ENCODE data around the gene PTPRJ. TPM values are rescaled to one million over a fixed set of nuclear protein-coding genes. Genes with fewer than 3 reads are reported as not detected.

The PTPRJ gene
- total and polyA plus RNA-seq, 9 of the 15 experiments (the other 6 are each of a cell fraction or from before 2014, with no cell fraction given), result 0.56 to 10.7 (median 4.8) TPM

DNA sequence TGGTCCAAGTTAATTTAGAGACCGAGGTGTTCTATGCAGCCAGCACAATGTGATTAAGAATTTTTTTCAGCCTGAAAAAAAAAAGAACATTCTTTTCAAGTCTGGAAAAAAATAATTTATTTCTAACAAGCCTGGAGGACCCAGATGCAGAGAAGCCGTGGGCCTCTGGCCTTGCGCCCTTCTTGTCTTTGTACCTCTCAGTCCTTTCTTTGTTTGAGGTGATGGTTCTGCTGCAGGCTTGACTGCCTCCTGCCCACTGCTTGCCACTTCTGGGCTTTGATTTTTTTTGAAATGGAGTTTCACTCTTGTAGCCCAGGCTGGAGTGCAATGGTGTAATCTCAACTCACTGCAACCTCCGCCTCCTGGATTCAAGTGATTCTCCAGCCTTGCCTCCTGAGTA is 7.2 kb upstream of the PTPRJ start:
- CTCF ChIA-PET (ENCODE audit: low intra/inter-chr PET ratio), result no interaction called here
- H3K9ac ChIP-seq (ENCODE audit: insufficient read depth in 1 of 2, low read depth in 2 of 2, low read length in 2 of 2), result no peak overlapping the region
- POLR2A ChIA-PET, result interaction anchor here (2.2 kb wide), 1 partner anchor 10 kb away, joined by 11 read pairs; no protein-coding TSS in a partner anchor

More for the DNA sequence above, 7.2 kb upstream of the PTPRJ start:
- no peak for FAIRE-seq
- H2AFZ ChIP-seq (ENCODE audit: low read depth, low read length), result no peak overlapping the region
- no peaks in the 10 kb centered on the region for H3K9me3 ChIP-seq (replicated peaks; ENCODE audit: control insufficient read depth, insufficient read depth, low read depth, low read length)
- no peak overlapping the region for H3K4me3 ChIP-seq
- no peak overlapping the region for H3K4me2 ChIP-seq (ENCODE audit: insufficient read depth, low read length)
- no peak for DNase-seq (ENCODE audit: extremely low read depth in 1 of 4, low spot score in 3 of 4)
- H3K4me1 ChIP-seq (replicated peaks in 1 of 2; ENCODE audit: control insufficient read depth in 2 of 2, insufficient read depth in 2 of 2, low read length in 2 of 2), result peaks cover 0 to 3% of the 10 kb centered on the region in 2 experiments; a peak in 1 of 5 replicates
- in situ Hi-C loops (cut with MboI), result no loop called here
- no peak for TF ChIP-seq TAF15 (IDR thresholded peaks at IDR 0.05; ENCODE audit: low read depth, low read length)
- TF ChIP-seq, protein P1, sequence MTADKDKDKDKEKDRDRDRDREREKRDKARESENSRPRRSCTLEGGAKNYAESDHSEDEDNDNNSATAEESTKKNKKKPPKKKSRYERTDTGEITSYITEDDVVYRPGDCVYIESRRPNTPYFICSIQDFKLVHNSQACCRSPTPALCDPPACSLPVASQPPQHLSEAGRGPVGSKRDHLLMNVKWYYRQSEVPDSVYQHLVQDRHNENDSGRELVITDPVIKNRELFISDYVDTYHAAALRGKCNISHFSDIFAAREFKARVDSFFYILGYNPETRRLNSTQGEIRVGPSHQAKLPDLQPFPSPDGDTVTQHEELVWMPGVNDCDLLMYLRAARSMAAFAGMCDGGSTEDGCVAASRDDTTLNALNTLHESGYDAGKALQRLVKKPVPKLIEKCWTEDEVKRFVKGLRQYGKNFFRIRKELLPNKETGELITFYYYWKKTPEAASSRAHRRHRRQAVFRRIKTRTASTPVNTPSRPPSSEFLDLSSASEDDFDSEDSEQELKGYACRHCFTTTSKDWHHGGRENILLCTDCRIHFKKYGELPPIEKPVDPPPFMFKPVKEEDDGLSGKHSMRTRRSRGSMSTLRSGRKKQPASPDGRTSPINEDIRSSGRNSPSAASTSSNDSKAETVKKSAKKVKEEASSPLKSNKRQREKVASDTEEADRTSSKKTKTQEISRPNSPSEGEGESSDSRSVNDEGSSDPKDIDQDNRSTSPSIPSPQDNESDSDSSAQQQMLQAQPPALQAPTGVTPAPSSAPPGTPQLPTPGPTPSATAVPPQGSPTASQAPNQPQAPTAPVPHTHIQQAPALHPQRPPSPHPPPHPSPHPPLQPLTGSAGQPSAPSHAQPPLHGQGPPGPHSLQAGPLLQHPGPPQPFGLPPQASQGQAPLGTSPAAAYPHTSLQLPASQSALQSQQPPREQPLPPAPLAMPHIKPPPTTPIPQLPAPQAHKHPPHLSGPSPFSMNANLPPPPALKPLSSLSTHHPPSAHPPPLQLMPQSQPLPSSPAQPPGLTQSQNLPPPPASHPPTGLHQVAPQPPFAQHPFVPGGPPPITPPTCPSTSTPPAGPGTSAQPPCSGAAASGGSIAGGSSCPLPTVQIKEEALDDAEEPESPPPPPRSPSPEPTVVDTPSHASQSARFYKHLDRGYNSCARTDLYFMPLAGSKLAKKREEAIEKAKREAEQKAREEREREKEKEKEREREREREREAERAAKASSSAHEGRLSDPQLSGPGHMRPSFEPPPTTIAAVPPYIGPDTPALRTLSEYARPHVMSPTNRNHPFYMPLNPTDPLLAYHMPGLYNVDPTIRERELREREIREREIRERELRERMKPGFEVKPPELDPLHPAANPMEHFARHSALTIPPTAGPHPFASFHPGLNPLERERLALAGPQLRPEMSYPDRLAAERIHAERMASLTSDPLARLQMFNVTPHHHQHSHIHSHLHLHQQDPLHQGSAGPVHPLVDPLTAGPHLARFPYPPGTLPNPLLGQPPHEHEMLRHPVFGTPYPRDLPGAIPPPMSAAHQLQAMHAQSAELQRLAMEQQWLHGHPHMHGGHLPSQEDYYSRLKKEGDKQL (CRISPR knock-in tag; IDR thresholded peaks at IDR 0.05; ENCODE audit: borderline replicate concordance), result no peak
- no peak for TF ChIP-seq CC2D1A (IDR thresholded peaks at IDR 0.05)
- TF ChIP-seq SAFB2 (IDR thresholded peaks at IDR 0.05; ENCODE audit: borderline replicate concordance, low read depth, low read length, severe bottlenecking), result no peak
- H3K9me1 ChIP-seq (ENCODE audit: control insufficient read depth, insufficient read depth, low read length), result no peaks in the 10 kb centered on the region
- H3K36me3 ChIP-seq (ENCODE audit: control insufficient read depth, insufficient read depth, low read length), result no peaks in the 10 kb centered on the region
- intact Hi-C loops (cut with micrococcal nuclease), result no loop called here
- 78% methylated on average over 4 of the region's 4 CpGs for WGBS (ENCODE audit: insufficient coverage, low coverage, missing lambda C conversion rate)
- H3K27me3 ChIP-seq (ENCODE audit: control insufficient read depth in 2 of 2, insufficient read depth in 2 of 2, low read length in 2 of 2), result no peaks in the 10 kb centered on the region
- BruUV-seq (replicated peaks), result no TSS peak
- no peak for ATAC-seq
- no peaks in the 10 kb centered on the region for H4K20me1 ChIP-seq (replicated peaks; ENCODE audit: control insufficient read depth, insufficient read depth, low read length)
- no peak overlapping the region for H3K27ac ChIP-seq (ENCODE audit: extremely low read depth, low read depth, low read length)
- H3K79me2 ChIP-seq (ENCODE audit: control insufficient read depth, insufficient read depth, low read length), result no peaks in the 10 kb centered on the region

Measured in K562 (cell line).